HG02642 (cell line): ENCODE results near the gene SLC28A2.
A peak's percentile ranks its signal among the peaks of the same experiment; 100 is the strongest.
"Not testable (repeated sequence)": the region's sequence is repeated elsewhere in the genome, so short reads cannot be mapped to it uniquely, and the experiment has no call there.

Experiments
- ATAC-seq: cut with Tn5 transposase; IDR thresholded peaks from one replicate; pipeline ENCODE4 v1.9.1; 2021; ENCODE audit warnings: mild to moderate bottlenecking; ENCODE audit not compliant: unreplicated experiment, poor library complexity

The SLC28A2 gene

GRCh38 chr15:45259796-45260195 lies 7.8 kb downstream of the SLC28A2 start:
- ATAC-seq, result no peak

- ATAC-seq, result no peak
These were observed 10.9 kb downstream of the SLC28A2 start for GRCh38 chr15:45262906-45263461.

- no peak for ATAC-seq
These were observed 11.8 kb downstream of the SLC28A2 start for GRCh38 chr15:45263854-45264253.

GRCh38 chr15:45265506-45265905 lies 13.5 kb downstream of the SLC28A2 start:
- ATAC-seq, result no peak

GRCh38 chr15:45268135-45268534 lies 16.1 kb downstream of the SLC28A2 start:
- no peak for ATAC-seq

- ATAC-seq, result no peak
These were observed 22.8 kb downstream of the SLC28A2 start for GRCh38 chr15:45274636-45275380.

GRCh38 chr15:45276831-45277230 lies 24.8 kb downstream of the SLC28A2 start:
- no peak for ATAC-seq

- ATAC-seq, result peak; percentile 100
These were observed 27.1 kb downstream of the SLC28A2 start for GRCh38 chr15:45279024-45279698.

GRCh38 chr15:45285413-45285812 lies 33.4 kb downstream of the SLC28A2 start:
- no peak for ATAC-seq

- no peak for ATAC-seq
These were observed 35.4 kb downstream of the SLC28A2 start for GRCh38 chr15:45287390-45287956.

GRCh38 chr15:45288947-45289346 lies 36.9 kb downstream of the SLC28A2 start:
- no peak for ATAC-seq

GRCh38 chr15:45291822-45292582 lies 40.0 kb downstream of the SLC28A2 start:
- no peak for ATAC-seq

- ATAC-seq, result not testable (repeated sequence)
These were observed 41.3 kb downstream of the SLC28A2 start for GRCh38 chr15:45293326-45293725.

- not testable (repeated sequence) for ATAC-seq
These were observed 46.9 kb downstream of the SLC28A2 start for GRCh38 chr15:45298964-45299378.

- ATAC-seq, result no peak
These were observed 52.7 kb downstream of the SLC28A2 start for GRCh38 chr15:45304711-45305110.

GRCh38 chr15:45306105-45306504 lies 54.1 kb downstream of the SLC28A2 start:
- no peak for ATAC-seq

GRCh38 chr15:45307230-45307924 lies 55.3 kb downstream of the SLC28A2 start:
- no peak for ATAC-seq

- not testable (repeated sequence) for ATAC-seq
These were observed 62.1 kb downstream of the SLC28A2 start for GRCh38 chr15:45314117-45314516.

- ATAC-seq, result no peak
These were observed 62.9 kb downstream of the SLC28A2 start for GRCh38 chr15:45314960-45315359.
